ENCODE data around the gene GRK1.

Gene GRK1

GRCh38 chr13:113758651-113759524, 91.9 kb downstream of the GRK1 start, which contains the start of gene TMEM255B:
Gene TMEM255B (plus strand): TSS chr13:113759226. CDS start chr13:113759270, 44 bp downstream.
- peak; percentile 37 to 48 for DNase-seq (ENCODE audit: low read depth in 2 of 2)

- no peak for DNase-seq (ENCODE audit: low read depth in 2 of 2)
These were observed 92.6 kb downstream of the GRK1 start for GRCh38 chr13:113759525-113760137.

GRCh38 chr13:113761136-113761535, 94.1 kb downstream of the GRK1 start:
- DNase-seq (ENCODE audit: low read depth in 2 of 2): no peak

GRCh38 chr13:113762075-113762474, 95.1 kb downstream of the GRK1 start:
- no peak for DNase-seq (ENCODE audit: low read depth in 2 of 2)

GRCh38 chr13:113762538-113762937, 95.5 kb downstream of the GRK1 start:
- DNase-seq (ENCODE audit: low read depth in 2 of 2): no peak

- DNase-seq (ENCODE audit: low read depth in 2 of 2): no peak
These were observed 96.2 kb downstream of the GRK1 start for GRCh38 chr13:113763254-113763653.

- DNase-seq (ENCODE audit: low read depth in 2 of 2): no peak
These were observed 97.2 kb downstream of the GRK1 start for GRCh38 chr13:113763961-113764792.

- DNase-seq (ENCODE audit: low read depth in 2 of 2): no peak
These were observed 98.0 kb downstream of the GRK1 start for GRCh38 chr13:113764793-113765563.

GRCh38 chr13:113765564-113765910, 98.5 kb downstream of the GRK1 start:
- DNase-seq (ENCODE audit: low read depth in 2 of 2): no peak

GRCh38 chr13:113766035-113766800, 99.2 kb downstream of the GRK1 start:
- DNase-seq (ENCODE audit: low read depth in 2 of 2): no peak

GRCh38 chr13:113767366-113767765, 100.3 kb downstream of the GRK1 start:
- DNase-seq (ENCODE audit: low read depth in 2 of 2): no peak

GRCh38 chr13:113768018-113768905, 101.2 kb downstream of the GRK1 start:
- no peak for DNase-seq (ENCODE audit: low read depth in 2 of 2)

GRCh38 chr13:113769106-113769505, 102.1 kb downstream of the GRK1 start:
- no peak for DNase-seq (ENCODE audit: low read depth in 2 of 2)

- DNase-seq (ENCODE audit: low read depth in 2 of 2): no peak
These were observed 102.9 kb downstream of the GRK1 start for GRCh38 chr13:113769881-113770280.

GRCh38 chr13:113770441-113770840, 103.4 kb downstream of the GRK1 start:
- DNase-seq (ENCODE audit: low read depth in 2 of 2): no peak

- DNase-seq (ENCODE audit: low read depth in 2 of 2): no peak
These were observed 103.9 kb downstream of the GRK1 start for GRCh38 chr13:113770937-113771336.

- no peak for DNase-seq (ENCODE audit: low read depth in 2 of 2)
These were observed 104.8 kb downstream of the GRK1 start for GRCh38 chr13:113771709-113772331.

GRCh38 chr13:113774177-113775107, 107.4 kb downstream of the GRK1 start:
- no peak for DNase-seq (ENCODE audit: low read depth in 2 of 2)

Measured in activated CD8-positive, alpha-beta memory T cell treated with anti-CD3 and anti-CD28 coated beads for 4 hours (primary cell).